K562 (cell line): ENCODE data around the gene PTPN7. TPM values are rescaled to one million over a fixed set of nuclear protein-coding genes. Genes with fewer than 3 reads are reported as not detected.
A peak's percentile ranks its signal among the peaks of the same experiment; 100 is the strongest.

ENCODE experiments used
- ATAC-seq: fragments of 200-7000 bp; cut with Tn5 transposase; 3 replicates; pipeline ENCODE4 v1.9.1; 2020; ENCODE audit warnings: moderate library complexity
- BruUV-seq: library from RNA; stranded (reverse); fragments of 400-500 nt; replicated peaks from 2 replicates; lab custom pipeline; 2021; lab: Mats Ljungman, UMichigan
- CTCF ChIA-PET: fragments of 300-600 bp; formaldehyde crosslinking; extraction: SDS; loops from one replicate; lab custom pipeline; 2021; ENCODE audit warnings: low intra/inter-chr PET ratio; lab: Yijun Ruan, JAX
- POLR2A ChIA-PET: fragments of 300-600, 350-650 bp; sonication (Branson Sonifier 250); formaldehyde crosslinking; extraction: SDS; loops from one replicate; lab custom pipeline; 2021; ENCODE audit warnings: antibody characterized with exemption, inconsistent platforms; lab: Yijun Ruan, JAX
- DNase-seq, 4 experiments: peaks; one replicate each; pipeline versions ENCODE4 v3.0.0 to v3.0.0-alpha.2; 2011 to 2018; ENCODE audit warnings: low spot score in 3 of 4, mixed read lengths in 3 of 4; ENCODE audit errors: extremely low read depth in 1 of 4
- FAIRE-seq: peaks from 2 replicates; lab custom pipeline; 2011; peaks lifted over from hg19 to GRCh38; lab: Jason Lieb, UNC
- H2AFZ ChIP-seq: 2 replicates; pipeline ENCODE4 v1.6.0; 2011; ENCODE audit warnings: low read depth, low read length, control low read depth, inconsistent platforms
- H3K27ac ChIP-seq: fragments of 200-600 bp; 3 replicates; pipeline ENCODE4 v1.8.0; 2011; ENCODE audit warnings: low read depth, mild to moderate bottlenecking, control low read depth, inconsistent platforms, low read length, moderate library complexity, mixed read lengths; ENCODE audit errors: extremely low read depth
- H3K27me3 ChIP-seq, 2 experiments: fragments of 300-600 bp in 1 of 2; 2 replicates in 1 of 2; 3 replicates in 1 of 2; pipeline versions ENCODE4 v1.6.0 to v1.8.0; 2011; ENCODE audit warnings: inconsistent platforms in 2 of 2, low read length in 2 of 2, mild to moderate bottlenecking in 1 of 2, mixed read lengths in 1 of 2, moderate library complexity in 1 of 2; ENCODE audit not compliant: control insufficient read depth in 2 of 2, insufficient read depth in 2 of 2
- H3K36me3 ChIP-seq: fragments of 300-600 bp; 3 replicates; pipeline ENCODE4 v1.8.0; 2011; ENCODE audit warnings: mild to moderate bottlenecking, low read length, inconsistent platforms; ENCODE audit not compliant: control insufficient read depth, insufficient read depth
- H3K4me1 ChIP-seq, 2 experiments: fragments of 200-600 bp in 1 of 2; replicated peaks in 1 of 2; 2 replicates in 1 of 2; 3 replicates in 1 of 2; pipeline versions ENCODE4 v1.5.1 to v1.8.0; 2011; ENCODE audit warnings: inconsistent platforms in 2 of 2, low read length in 2 of 2, mild to moderate bottlenecking in 1 of 2, mixed read lengths in 1 of 2, moderate library complexity in 1 of 2; ENCODE audit not compliant: control insufficient read depth in 2 of 2, insufficient read depth in 2 of 2
- H3K4me2 ChIP-seq: 2 replicates; pipeline ENCODE4 v1.6.1; 2011; ENCODE audit warnings: low read length, control low read depth, inconsistent platforms, mixed read lengths; ENCODE audit not compliant: insufficient read depth
- H3K4me3 ChIP-seq: fragments of 200-600 bp; sonication (generic), shearing (Covaris generic); 2 replicates; pipeline ENCODE4 v1.5.1; 2016; ENCODE audit warnings: control low read depth, inconsistent platforms
- H3K79me2 ChIP-seq: fragments of 200-600 bp; 3 replicates; pipeline ENCODE4 v1.8.0; 2011; ENCODE audit warnings: low read length, inconsistent platforms; ENCODE audit not compliant: control insufficient read depth, insufficient read depth
- H3K9ac ChIP-seq, 2 experiments: 2 replicates each; pipeline versions ENCODE4 v1.6.0 to v1.6.1; 2011; ENCODE audit warnings: low read depth in 2 of 2, low read length in 2 of 2, control low read depth in 1 of 2, inconsistent platforms in 1 of 2, mild to moderate bottlenecking in 1 of 2, mixed read lengths in 1 of 2; ENCODE audit not compliant: insufficient read depth in 1 of 2
- H3K9me1 ChIP-seq: one replicate; pipeline ENCODE4 v1.6.0; 2011; ENCODE audit warnings: inconsistent platforms, mild to moderate bottlenecking, low read length, moderate library complexity; ENCODE audit not compliant: control insufficient read depth, insufficient read depth
- H3K9me3 ChIP-seq: replicated peaks from 2 replicates; pipeline ENCODE4 v1.5.1; 2011; ENCODE audit warnings: low read depth, low read length, inconsistent platforms; ENCODE audit not compliant: control insufficient read depth, insufficient read depth
- H4K20me1 ChIP-seq: replicated peaks from 2 replicates; pipeline ENCODE4 v1.6.1; 2011; ENCODE audit warnings: low read length, inconsistent platforms, mixed read lengths; ENCODE audit not compliant: control insufficient read depth, insufficient read depth
- CBX1 ChIP-seq: sonication (generic); IDR thresholded peaks from 2 replicates; pipeline ENCODE4 v1.6.1; 2016; ENCODE audit warnings: antibody characterized with exemption, low read depth, mild to moderate bottlenecking
- DIDO1 ChIP-seq: fragments of 450-650 bp; IDR thresholded peaks from 2 replicates; pipeline ENCODE4 v1.6.1; 2016; ENCODE audit warnings: low read depth, missing biosample characterization, missing genetic modification characterization
- ESRRA ChIP-seq: fragments of 450-650 bp; IDR thresholded peaks from 2 replicates; pipeline ENCODE4 v1.6.1; 2014; ENCODE audit warnings: low read depth, mild to moderate bottlenecking, moderate library complexity, borderline replicate concordance
- FOXM1 ChIP-seq, 2 experiments: fragments of 450-650 bp in 1 of 2; sonication (generic) in 1 of 2; formaldehyde crosslinking in 1 of 2; IDR thresholded peaks; 2 replicates each; pipeline versions ENCODE4 v1.6.1 to v1.9.0; 2017 to 2022; ENCODE audit warnings: low read depth in 2 of 2, mild to moderate bottlenecking in 2 of 2, missing genetic modification reagents in 1 of 2, moderate library complexity in 1 of 2
- SMAD1 ChIP-seq: fragments of 150-350 bp; IDR thresholded peaks from 2 replicates; pipeline ENCODE4 v1.6.1; 2014; ENCODE audit warnings: low read length, low read depth; ENCODE audit not compliant: partially characterized antibody
- ZKSCAN3 ChIP-seq: fragments of 250-450 bp; sonication (Bioruptor Pico); IDR thresholded peaks from 2 replicates; pipeline ENCODE4 v1.4.0; 2020
- ZNF124 ChIP-seq: sonication (generic); formaldehyde crosslinking; IDR thresholded peaks from 2 replicates; pipeline ENCODE4 v1.8.1; 2022; ENCODE audit warnings: missing genetic modification reagents
- ZNF436 ChIP-seq: fragments of 250-450, 450-650 bp; sonication (Bioruptor Pico); formaldehyde crosslinking; IDR thresholded peaks from 2 replicates; pipeline ENCODE4 v1.7.0; 2020; ENCODE audit warnings: mild to moderate bottlenecking
- ZNF586 ChIP-seq: fragments of 450-650 bp; formaldehyde crosslinking; conservative IDR thresholded peaks from 2 replicates; pipeline ENCODE4 v1.4.0; 2020; ENCODE audit warnings: mild to moderate bottlenecking, moderate library complexity
- WGBS: fragments of 100-300 bp; shearing (Covaris generic); methylation state at CpG from one replicate; pipeline ENCODE4 v1.1.6; 2016; ENCODE audit warnings: low coverage, mixed read lengths; ENCODE audit not compliant: insufficient coverage; ENCODE audit errors: missing lambda C conversion rate; 5-methylcytosine and 5-hydroxymethylcytosine counted together
- in situ Hi-C: fragments of 300-500 bp; cut with MboI; formaldehyde crosslinking; loops from 4 replicates; pipeline ENCODE4 v1.15.0; 2018; ENCODE audit warnings: inconsistent platforms, mixed read lengths
- intact Hi-C: fragments of 100-400 bp; cut with micrococcal nuclease; formaldehyde crosslinking; loops from 2 replicates; pipeline ENCODE4 v1.14.2; 2022
- polyA plus RNA-seq, 8 experiments: library from polyadenylated mRNA; depleted of rRNA in 4 of 8; stranded (reverse) in 5 of 8; unstranded in 3 of 8; fragments of >200 nt; fragmentation: Nextera tagmentation in 2 of 8; fragmentation: Illumina TruSeq in 1 of 8; extraction: Ambion mirVana in 2 of 8; extraction: Trizol in 1 of 8; gene quantifications; 2 replicates each; pipeline versions ENCODE4 v1.2.1 to v1.2.3, GENCODE V29; 2011 to 2014; ENCODE audit warnings: inconsistent platforms in 1 of 8, missing spikeins in 1 of 8
- total RNA-seq, 7 experiments: library from RNA; depleted of rRNA in 6 of 7; stranded (reverse); fragments of >200 nt in 6 of 7; fragmentation: Illumina TruSeq in 2 of 7; extraction: Trizol in 2 of 7; gene quantifications; 2 replicates each; pipeline versions ENCODE4 v1.2.1 to v1.2.3, GENCODE V29; 2011 to 2021; ENCODE audit warnings: low replicate concordance in 1 of 7
- TF ChIP-seq, protein P1 (sequence below): sonication (generic); formaldehyde crosslinking; IDR thresholded peaks from 2 replicates; pipeline ENCODE4 v1.8.0; 2023; ENCODE audit warnings: mild to moderate bottlenecking, missing genetic modification reagents
- TF ChIP-seq, protein P2 (sequence below): fragments of 450-650 bp; IDR thresholded peaks from 2 replicates; pipeline ENCODE4 v1.6.1; 2017; ENCODE audit warnings: antibody characterized with exemption, mild to moderate bottlenecking
- TF ChIP-seq, protein P3 (sequence below): fragments of 450-650 bp; formaldehyde crosslinking; IDR thresholded peaks from 2 replicates; pipeline ENCODE4 v1.4.0; 2020; ENCODE audit warnings: mild to moderate bottlenecking, mixed read lengths

The PTPN7 gene
- total and polyA plus RNA-seq, 9 of the 15 experiments (the other 6 are each of a cell fraction or from before 2014, with no cell fraction given) = 18.7 to 144 (median 120) TPM

DNA sequence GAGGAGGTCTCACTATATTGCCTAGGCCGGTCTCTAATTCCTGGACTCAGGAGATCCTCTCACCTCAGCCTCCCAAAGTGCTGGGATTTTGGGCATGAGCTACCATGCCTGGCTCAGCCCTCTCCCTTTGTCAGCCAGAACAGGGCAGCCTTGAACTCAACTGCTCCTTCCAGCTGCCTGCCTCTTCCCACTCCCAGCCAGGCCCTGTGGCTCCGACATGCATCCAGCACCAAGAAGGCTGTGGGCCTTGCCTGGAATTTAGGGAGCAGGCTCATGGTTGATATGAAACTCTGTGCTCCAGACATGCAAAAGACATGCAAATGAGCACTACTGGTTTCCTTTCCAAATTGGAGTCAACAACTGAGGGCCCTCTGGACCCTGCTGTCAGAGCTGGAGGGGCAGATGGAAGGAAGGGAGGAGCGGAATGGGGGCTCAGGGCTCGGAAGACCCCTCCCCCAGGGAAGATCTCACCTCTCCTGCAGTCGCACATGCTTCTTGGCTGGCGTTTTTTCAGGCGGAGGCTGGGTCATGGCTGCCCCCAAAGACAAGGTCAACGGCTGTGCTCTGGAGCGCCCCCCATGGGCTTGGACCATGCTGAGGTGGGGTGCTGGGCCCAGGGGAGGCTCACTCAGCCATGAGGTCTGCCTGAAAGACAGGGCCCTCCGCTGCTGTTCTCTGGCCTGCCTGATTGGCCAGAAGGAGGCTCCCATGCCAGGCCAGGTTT, 1.4 kb downstream of the PTPN7 start:
- Histone ChIP-seq H3K27me3 (no peaks in the 10 kb centered on the region), H2AFZ (peak overlapping the region; percentile 82), H3K9me3 (no peaks in the 10 kb centered on the region), H3K9ac (peak overlapping the region; percentile 89 to 91), H3K36me3 (peaks cover 49% of the 10 kb centered on the region), H3K4me1 (peaks cover 70 to 86% of the 10 kb centered on the region in 2 experiments), H3K4me3 (peak overlapping the region; percentile 57), H3K9me1 (no peaks in the 10 kb centered on the region), H3K79me2 (peaks cover 96% of the 10 kb centered on the region), H3K27ac (peak overlapping the region; percentile 99), H3K4me2 (peak overlapping the region; percentile 90), H4K20me1 (no peaks in the 10 kb centered on the region)
- WGBS = 5% methylated on average over 9 of the region's 10 CpGs
- peak; percentile 80 to 89 (median 84) for DNase-seq
- POLR2A ChIA-PET = interaction anchor here (0.7 to 3.2 kb wide), 6 partner anchors 11 to 274 kb away, joined by 3 to 19 read pairs (median 4); no protein-coding TSS in a partner anchor
- intact Hi-C loops (loop anchor here (10.0 kb wide), 1 partner anchor 646 kb away; the partner anchor contains the start of gene KDM5B), in situ Hi-C loops (no loop called here)
- peak; percentile 73 for FAIRE-seq
- CTCF ChIA-PET = interaction anchor here (0.7 kb wide), 1 partner anchor 244 kb away, joined by 3 read pairs; no protein-coding TSS in a partner anchor
- TSS peak; percentile 47 for BruUV-seq
- ATAC-seq = peak; percentile 48
- TF ChIP-seq, protein P1, sequence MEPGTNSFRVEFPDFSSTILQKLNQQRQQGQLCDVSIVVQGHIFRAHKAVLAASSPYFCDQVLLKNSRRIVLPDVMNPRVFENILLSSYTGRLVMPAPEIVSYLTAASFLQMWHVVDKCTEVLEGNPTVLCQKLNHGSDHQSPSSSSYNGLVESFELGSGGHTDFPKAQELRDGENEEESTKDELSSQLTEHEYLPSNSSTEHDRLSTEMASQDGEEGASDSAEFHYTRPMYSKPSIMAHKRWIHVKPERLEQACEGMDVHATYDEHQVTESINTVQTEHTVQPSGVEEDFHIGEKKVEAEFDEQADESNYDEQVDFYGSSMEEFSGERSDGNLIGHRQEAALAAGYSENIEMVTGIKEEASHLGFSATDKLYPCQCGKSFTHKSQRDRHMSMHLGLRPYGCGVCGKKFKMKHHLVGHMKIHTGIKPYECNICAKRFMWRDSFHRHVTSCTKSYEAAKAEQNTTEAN = no peak
- TF ChIP-seq SMAD1 (no peak), ZNF586 (CRISPR knock-in tag) (0 out of 2 replicates have a peak, but pooled peaks have one; percentile 56), ZKSCAN3 (CRISPR knock-in tag) (no peak), FOXM1 (IDR thresholded peaks at IDR 0.05; ENCODE audit: low read depth) (no peak), FOXM1 (CRISPR knock-in tag; IDR thresholded peaks at IDR 0.05; ENCODE audit: low read depth) (no peak), DIDO1 (no peak), ZNF436 (no peak), ESRRA (peak; percentile 99), ZNF124 (CRISPR knock-in tag) (no peak), CBX1 (peak; percentile 75; the same call in 1 of the 2 replicates)
- TF ChIP-seq, protein P2, sequence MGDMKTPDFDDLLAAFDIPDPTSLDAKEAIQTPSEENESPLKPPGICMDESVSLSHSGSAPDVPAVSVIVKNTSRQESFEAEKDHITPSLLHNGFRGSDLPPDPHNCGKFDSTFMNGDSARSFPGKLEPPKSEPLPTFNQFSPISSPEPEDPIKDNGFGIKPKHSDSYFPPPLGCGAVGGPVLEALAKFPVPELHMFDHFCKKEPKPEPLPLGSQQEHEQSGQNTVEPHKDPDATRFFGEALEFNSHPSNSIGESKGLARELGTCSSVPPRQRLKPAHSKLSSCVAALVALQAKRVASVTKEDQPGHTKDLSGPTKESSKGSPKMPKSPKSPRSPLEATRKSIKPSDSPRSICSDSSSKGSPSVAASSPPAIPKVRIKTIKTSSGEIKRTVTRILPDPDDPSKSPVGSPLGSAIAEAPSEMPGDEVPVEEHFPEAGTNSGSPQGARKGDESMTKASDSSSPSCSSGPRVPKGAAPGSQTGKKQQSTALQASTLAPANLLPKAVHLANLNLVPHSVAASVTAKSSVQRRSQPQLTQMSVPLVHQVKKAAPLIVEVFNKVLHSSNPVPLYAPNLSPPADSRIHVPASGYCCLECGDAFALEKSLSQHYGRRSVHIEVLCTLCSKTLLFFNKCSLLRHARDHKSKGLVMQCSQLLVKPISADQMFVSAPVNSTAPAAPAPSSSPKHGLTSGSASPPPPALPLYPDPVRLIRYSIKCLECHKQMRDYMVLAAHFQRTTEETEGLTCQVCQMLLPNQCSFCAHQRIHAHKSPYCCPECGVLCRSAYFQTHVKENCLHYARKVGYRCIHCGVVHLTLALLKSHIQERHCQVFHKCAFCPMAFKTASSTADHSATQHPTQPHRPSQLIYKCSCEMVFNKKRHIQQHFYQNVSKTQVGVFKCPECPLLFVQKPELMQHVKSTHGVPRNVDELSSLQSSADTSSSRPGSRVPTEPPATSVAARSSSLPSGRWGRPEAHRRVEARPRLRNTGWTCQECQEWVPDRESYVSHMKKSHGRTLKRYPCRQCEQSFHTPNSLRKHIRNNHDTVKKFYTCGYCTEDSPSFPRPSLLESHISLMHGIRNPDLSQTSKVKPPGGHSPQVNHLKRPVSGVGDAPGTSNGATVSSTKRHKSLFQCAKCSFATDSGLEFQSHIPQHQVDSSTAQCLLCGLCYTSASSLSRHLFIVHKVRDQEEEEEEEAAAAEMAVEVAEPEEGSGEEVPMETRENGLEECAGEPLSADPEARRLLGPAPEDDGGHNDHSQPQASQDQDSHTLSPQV = peak; percentile 92
- TF ChIP-seq, protein P3, sequence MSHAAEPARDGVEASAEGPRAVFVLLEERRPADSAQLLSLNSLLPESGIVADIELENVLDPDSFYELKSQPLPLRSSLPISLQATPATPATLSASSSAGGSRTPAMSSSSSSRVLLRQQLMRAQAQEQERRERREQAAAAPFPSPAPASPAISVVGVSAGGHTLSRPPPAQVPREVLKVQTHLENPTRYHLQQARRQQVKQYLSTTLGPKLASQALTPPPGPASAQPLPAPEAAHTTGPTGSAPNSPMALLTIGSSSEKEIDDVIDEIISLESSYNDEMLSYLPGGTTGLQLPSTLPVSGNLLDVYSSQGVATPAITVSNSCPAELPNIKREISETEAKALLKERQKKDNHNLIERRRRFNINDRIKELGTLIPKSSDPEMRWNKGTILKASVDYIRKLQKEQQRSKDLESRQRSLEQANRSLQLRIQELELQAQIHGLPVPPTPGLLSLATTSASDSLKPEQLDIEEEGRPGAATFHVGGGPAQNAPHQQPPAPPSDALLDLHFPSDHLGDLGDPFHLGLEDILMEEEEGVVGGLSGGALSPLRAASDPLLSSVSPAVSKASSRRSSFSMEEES (CRISPR knock-in tag) = no peak
